ENCODE measurements around the gene NR2E1. TPM values are rescaled to one million over a fixed set of nuclear protein-coding genes. Genes with fewer than 3 reads are reported as not detected.

Gene NR2E1
- total RNA-seq, 2 donors from 2014 or later = not detected

- ATAC-seq (no peak), DNase-seq (no peak)
- Histone ChIP-seq H3K27me3 (peaks cover 0 to 9% of the 10 kb centered on the region in 2 donors), H3K27ac (no peak overlapping the region), H3K9me3 (no peaks in the 10 kb centered on the region), H3K4me3 (no peak overlapping the region), H3K36me3 (replicated peaks in 1 of 2; ENCODE audit: insufficient read depth in 1 of 2, low read depth in 2 of 2) (no peaks in the 10 kb centered on the region), H3K4me1 (peaks cover 24% of the 10 kb centered on the region)
- WGBS, 2 donors = 35 to 61% methylated on average over 13 of the region's 13 CpGs
- intact Hi-C loops (cut with DNase I) = loop anchor here (10.0 kb wide), 1 partner anchor 131 kb away; no protein-coding TSS in a partner anchor
- no peak for TF ChIP-seq CTCF (IDR thresholded peaks at IDR 0.05)
- TF ChIP-seq POLR2A (IDR thresholded peaks at IDR 0.05) = no peak
Observed at GRCh38 chr6:108123481-108123929, 42.3 kb upstream of the NR2E1 start.

GRCh38 chr6:108123946-108124345 is 41.9 kb upstream of the NR2E1 start:
- Histone ChIP-seq H3K27ac (no peak overlapping the region), H3K4me1 (peaks cover 20% of the 10 kb centered on the region), H3K4me3 (no peak overlapping the region), H3K36me3 (replicated peaks in 1 of 2; ENCODE audit: insufficient read depth in 1 of 2, low read depth in 2 of 2) (no peaks in the 10 kb centered on the region), H3K27me3 (peaks cover 0 to 5% of the 10 kb centered on the region in 2 donors), H3K9me3 (no peaks in the 10 kb centered on the region)
- DNase-seq = no peak
- no peak for ATAC-seq
- intact Hi-C loops (cut with DNase I) = loop anchor here (10.0 kb wide), 1 partner anchor 131 kb away; no protein-coding TSS in a partner anchor
- no peak for TF ChIP-seq CTCF (IDR thresholded peaks at IDR 0.05)
- TF ChIP-seq POLR2A (IDR thresholded peaks at IDR 0.05) = no peak
- WGBS, 2 donors = 45 to 72% methylated on average over 4 to 7 of the region's 7 CpGs

GRCh38 chr6:108127056-108127455 is 38.8 kb upstream of the NR2E1 start:
- H3K27me3 ChIP-seq = no peaks in the 10 kb centered on the region
- intact Hi-C loops (cut with DNase I) = loop anchor here (10.0 kb wide), 1 partner anchor 128 kb away; no protein-coding TSS in a partner anchor

DNA sequence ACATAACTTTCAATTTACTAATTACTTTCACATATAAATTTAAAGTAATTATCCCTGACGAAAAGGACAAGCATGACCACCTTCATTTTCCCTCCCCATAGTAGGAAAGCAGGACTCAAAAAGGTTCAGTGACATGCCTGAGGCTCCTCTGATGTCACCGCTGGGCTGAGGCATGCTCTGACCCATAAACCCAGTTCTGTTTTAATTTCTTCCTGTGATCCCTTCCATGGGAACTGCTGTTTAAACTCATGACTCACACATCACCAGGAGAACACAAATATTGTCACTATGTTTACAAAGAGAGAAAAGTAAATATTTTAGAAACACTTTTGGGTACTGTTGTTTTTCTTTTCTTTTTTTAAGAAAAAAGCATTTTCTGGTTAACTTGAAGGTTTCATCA is 38.0 kb upstream of the NR2E1 start:
- Histone ChIP-seq H3K4me1 (peaks cover 17% of the 10 kb centered on the region), H3K27me3 (no peaks in the 10 kb centered on the region), H3K36me3 (replicated peaks in 1 of 2; ENCODE audit: insufficient read depth in 1 of 2, low read depth in 2 of 2) (no peaks in the 10 kb centered on the region), H3K4me3 (no peak overlapping the region), H3K9me3 (no peaks in the 10 kb centered on the region), H3K27ac (peak overlapping the region in 3 of 4 donors; percentile 15 to 54 (median 24))
- DNase-seq (peak; percentile 61 to 84 (median 72)), ATAC-seq (peak; percentile 99)
- intact Hi-C loops (cut with DNase I) = loop anchor here (10.0 kb wide), 1 partner anchor 127 kb away; no protein-coding TSS in a partner anchor
- WGBS, 2 donors = 47 to 65% methylated on average over 2 of the region's 2 CpGs
- TF ChIP-seq CTCF (IDR thresholded peaks at IDR 0.05) = no peak
- no peak for TF ChIP-seq POLR2A (IDR thresholded peaks at IDR 0.05)

More at GRCh38 chr6:108127056-108127455, 38.8 kb upstream of the NR2E1 start:
- H3K27ac ChIP-seq = peak overlapping the region in 1 of 4 donors; percentile 54
- DNase-seq = no peak
- H3K9me3 ChIP-seq = no peaks in the 10 kb centered on the region
- no peak overlapping the region for H3K4me3 ChIP-seq
- whole genome bisulfite sequencing, 2 donors = 87 to 88% methylated on average over 1 of the region's 1 CpG
- TF ChIP-seq POLR2A (IDR thresholded peaks at IDR 0.05) (no peak), CTCF (IDR thresholded peaks at IDR 0.05) (no peak)
- no peaks in the 10 kb centered on the region for H3K36me3 ChIP-seq (replicated peaks in 1 of 2; ENCODE audit: insufficient read depth in 1 of 2, low read depth in 2 of 2)
- no peak for ATAC-seq
- H3K4me1 ChIP-seq = peaks cover 14% of the 10 kb centered on the region

DNA sequence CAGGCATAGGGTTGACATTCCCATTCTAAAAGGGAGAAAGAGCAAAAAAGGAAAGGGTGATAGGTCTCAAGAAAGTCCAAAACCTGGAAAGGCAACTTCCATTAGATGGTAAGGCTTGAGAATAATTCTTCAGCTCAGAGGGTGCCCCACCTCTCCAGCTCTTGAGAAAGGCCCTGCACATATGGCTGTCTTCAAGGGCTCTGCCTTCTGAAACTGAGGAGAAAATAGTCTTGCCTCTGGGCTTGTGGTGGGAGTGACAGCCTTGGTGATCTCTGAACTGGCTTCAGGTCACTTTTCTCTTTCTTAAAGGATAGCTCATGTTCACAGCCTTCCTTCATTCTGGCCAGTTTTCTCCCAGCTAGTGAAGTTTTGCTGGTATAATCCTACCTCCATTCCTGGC is 35.6 kb upstream of the NR2E1 start:
- H3K27me3 ChIP-seq = no peaks in the 10 kb centered on the region
- TF ChIP-seq POLR2A (IDR thresholded peaks at IDR 0.05) (no peak), CTCF (IDR thresholded peaks at IDR 0.05) (no peak)
- no peak for DNase-seq

More for the DNA sequence above, 35.6 kb upstream of the NR2E1 start:
- intact Hi-C loops (cut with DNase I) = no loop called here
- H3K36me3 ChIP-seq (replicated peaks in 1 of 2; ENCODE audit: insufficient read depth in 1 of 2, low read depth in 2 of 2) = no peaks in the 10 kb centered on the region
- ATAC-seq = no peak
- H3K27ac ChIP-seq = no peak overlapping the region
- H3K4me1 ChIP-seq = peaks cover 30% of the 10 kb centered on the region
- no peaks in the 10 kb centered on the region for H3K9me3 ChIP-seq
- H3K4me3 ChIP-seq = no peak overlapping the region
